Measurements from ENCODE around the gene FGF19. TPM values are rescaled to one million over a fixed set of nuclear protein-coding genes. Genes with fewer than 3 reads are reported as not detected.

FGF19 gene
- total RNA-seq, 1 experiment from 2014 or later = 7.4 TPM

GRCh38 chr11:69746752-69747742, 43.2 kb upstream of the FGF19 start:
- no peaks in the 10 kb centered on the region for H3K27me3 ChIP-seq (ENCODE audit: insufficient read depth, low read length)
- no peaks in the 10 kb centered on the region for H4K20me1 ChIP-seq (ENCODE audit: control insufficient read depth, insufficient read depth, insufficient read length)
- no peak overlapping the region for H3K18ac ChIP-seq (ENCODE audit: insufficient read length, low read depth, low read length)
- H4K8ac ChIP-seq (replicated peaks; ENCODE audit: insufficient read length, low read depth, low read length) = no peak overlapping the region
- no peak overlapping the region for H4K5ac ChIP-seq (ENCODE audit: insufficient read length, low read depth, low read length)
- Mint-ChIP-seq H3K27me3 (ENCODE audit: low read depth) (peaks cover 5% of the 10 kb centered on the region), H3K36me3 (ENCODE audit: insufficient read depth in 1 of 3, low read depth in 3 of 3) (no peaks in the 10 kb centered on the region), H3K9me3 (no peaks in the 10 kb centered on the region), H3K4me3 (no peak overlapping the region), H3K27ac (peak overlapping the region in 1 of 3 experiments; percentile 61; a peak in 1 of 7 replicates), H3K4me1 (peaks cover 20 to 28% of the 10 kb centered on the region in 2 experiments)
- no peak overlapping the region for H4K91ac ChIP-seq (ENCODE audit: insufficient read length, low read depth, low read length)
- no peak overlapping the region for H3K4me2 ChIP-seq (ENCODE audit: insufficient read depth, insufficient read length, low read length)
- H2AFZ ChIP-seq (ENCODE audit: low read length) = no peak overlapping the region
- H3K79me1 ChIP-seq (ENCODE audit: insufficient read depth, low read depth, low read length, poor library complexity, severe bottlenecking) = no peaks in the 10 kb centered on the region
- H3K23me2 ChIP-seq (ENCODE audit: insufficient read length, low read depth, low read length, poor library complexity, severe bottlenecking) = no peaks in the 10 kb centered on the region
- H3K14ac ChIP-seq (ENCODE audit: insufficient read depth, low read length) = no peak overlapping the region
- no peak for DNase-seq
- no CpG with 5 or more reads among the region's 29 CpGs for WGBS (ENCODE audit: extremely low coverage, insufficient read length, low lambda C conversion rate)
- no peak overlapping the region for H3K4ac ChIP-seq (ENCODE audit: low read depth, low read length)
- H2BK20ac ChIP-seq (ENCODE audit: low read depth, low read length, poor library complexity, severe bottlenecking) = no peak overlapping the region
- H3K56ac ChIP-seq (ENCODE audit: insufficient read length, low read depth, low read length) = no peak overlapping the region
- H3K23ac ChIP-seq (ENCODE audit: insufficient read length, low read depth, low read length) = no peak overlapping the region
- H2BK120ac ChIP-seq (ENCODE audit: low read depth, low read length, poor library complexity, severe bottlenecking) = no peak overlapping the region
- H3K27ac ChIP-seq (ENCODE audit: insufficient read length, low read depth, low read length) = no peak overlapping the region
- H2BK12ac ChIP-seq (ENCODE audit: insufficient read length, low read depth, low read length) = no peak overlapping the region
- no peak overlapping the region for H2AK5ac ChIP-seq (ENCODE audit: insufficient read length, low read length)
- no peak overlapping the region for H3T11ph ChIP-seq (ENCODE audit: low read length)
- no peak overlapping the region for H2BK15ac ChIP-seq (ENCODE audit: low read depth, low read length)
- no peaks in the 10 kb centered on the region; the same call in 1 of the 2 replicates for H3K4me1 ChIP-seq (ENCODE audit: insufficient read depth, low read length)
- no peaks in the 10 kb centered on the region for H3K79me2 ChIP-seq (ENCODE audit: insufficient read depth, low read length)
- no peak for TF ChIP-seq CTCF (conservative IDR thresholded peaks at IDR 0.05)
- no peak overlapping the region for H3K9ac ChIP-seq (ENCODE audit: extremely low read depth, insufficient read length, low read length)
- H2BK5ac ChIP-seq (ENCODE audit: insufficient read length, low read length) = no peak overlapping the region
- H3K9me3 ChIP-seq (ENCODE audit: control insufficient read depth, low read depth, low read length) = no peaks in the 10 kb centered on the region
